GM19043 (cell line): ENCODE data around the gene CASP5.
A peak's percentile ranks its signal among the peaks of the same experiment; 100 is the strongest.
"Not testable (repeated sequence)": the region's sequence is repeated elsewhere in the genome, so short reads cannot be mapped to it uniquely, and the experiment has no call there.

Source experiments
- ATAC-seq: cut with Tn5 transposase; IDR thresholded peaks from one replicate; pipeline ENCODE4 v1.9.1; 2021; ENCODE audit warnings: low read depth; ENCODE audit not compliant: unreplicated experiment

CASP5 gene

GRCh38 chr11:105023003-105023402 is at the start of gene CASP5:
TSS of gene CASP5 (minus strand) at chr11:105023168. CDS start at chr11:105023136, 32 bp downstream.
- ATAC-seq, result no peak

- ATAC-seq, result not testable (repeated sequence)
Observed at GRCh38 chr11:105072080-105072479, 49.1 kb upstream of the CASP5 start.

- ATAC-seq, result no peak
Observed at GRCh38 chr11:105071089-105071732, 48.2 kb upstream of the CASP5 start.

- ATAC-seq, result no peak
Observed at GRCh38 chr11:105070306-105070705, 47.3 kb upstream of the CASP5 start.

- not testable (repeated sequence) for ATAC-seq
Observed at GRCh38 chr11:105069749-105070148, 46.8 kb upstream of the CASP5 start.

GRCh38 chr11:105063245-105063941 is 40.4 kb upstream of the CASP5 start:
- not testable (repeated sequence) for ATAC-seq

- no peak for ATAC-seq
Observed at GRCh38 chr11:105057432-105057831, 34.5 kb upstream of the CASP5 start.

GRCh38 chr11:105056446-105056845 is 33.5 kb upstream of the CASP5 start:
- no peak for ATAC-seq

GRCh38 chr11:105054723-105055493 is 31.9 kb upstream of the CASP5 start:
- ATAC-seq, result no peak

- no peak for ATAC-seq
Observed at GRCh38 chr11:105052487-105052886, 29.5 kb upstream of the CASP5 start.

GRCh38 chr11:105051559-105051958 is 28.6 kb upstream of the CASP5 start:
- no peak for ATAC-seq

GRCh38 chr11:105049481-105049880 is 26.5 kb upstream of the CASP5 start:
- ATAC-seq, result no peak

GRCh38 chr11:105046898-105047579 is 24.1 kb upstream of the CASP5 start:
- ATAC-seq, result no peak

- no peak for ATAC-seq
Observed at GRCh38 chr11:105045676-105046296, 22.8 kb upstream of the CASP5 start.

- peak; percentile 98 for ATAC-seq
Observed at GRCh38 chr11:105044557-105045524, 21.9 kb upstream of the CASP5 start, which contains the start of gene CARD16. TSS of gene CARD16 (minus strand) at chr11:105045335. CDS start at chr11:105045297, 38 bp downstream.

- ATAC-seq, result no peak
Observed at GRCh38 chr11:105042178-105042577, 19.2 kb upstream of the CASP5 start.

- ATAC-seq, result no peak
Observed at GRCh38 chr11:105040703-105041102, 17.7 kb upstream of the CASP5 start.

- ATAC-seq, result peak; percentile 95
Observed at GRCh38 chr11:105034813-105035620, 12.0 kb upstream of the CASP5 start, which contains the start of gene CASP1. TSS of gene CASP1 (minus strand) at chr11:105035144. CDS start at chr11:105035113, 31 bp downstream.
